Measurements from ENCODE around the gene CREBBP. TPM values are rescaled to one million over a fixed set of nuclear protein-coding genes. Genes with fewer than 3 reads are reported as not detected.
A peak's percentile ranks its signal among the peaks of the same experiment; 100 is the strongest.

The CREBBP gene
- total and polyA plus RNA-seq, 4 donors = 16.0 to 155 (median 36.1) TPM

GRCh38 chr16:3722508-3722907, 158.0 kb downstream of the CREBBP start:
- Histone ChIP-seq H3K4me3 (no peak overlapping the region), H3K9me3 (ENCODE audit: control insufficient read depth in 4 of 4, insufficient read depth in 3 of 4, low read length in 3 of 4) (peaks cover 0 to 2% (median 0%) of the 10 kb centered on the region in 4 donors), H3K36me3 (ENCODE audit: control insufficient read depth in 4 of 4, insufficient read depth in 4 of 4, low read length in 4 of 4) (peaks cover 0 to 6% (median under 1%) of the 10 kb centered on the region in 4 donors), H3K27me3 (ENCODE audit: control insufficient read depth in 3 of 3, insufficient read depth in 3 of 3, low read length in 2 of 3) (no peaks in the 10 kb centered on the region), H3K27ac (ENCODE audit: low read depth in 1 of 2, low read length in 1 of 2) (no peak overlapping the region), H3K4me1 (ENCODE audit: control insufficient read depth in 5 of 5, insufficient read depth in 5 of 5, low read length in 5 of 5) (peaks cover 0 to 8% (median 5%) of the 10 kb centered on the region in 5 donors), H3K9ac (ENCODE audit: insufficient read depth in 1 of 2, low read length in 2 of 2) (no peak overlapping the region)
- WGBS, 2 donors = 89 to 91% methylated on average over 10 of the region's 10 CpGs
- ATAC-seq (ENCODE audit: insufficient read depth, low FRiP score) (no peak), DNase-seq (no peak)
- TF ChIP-seq CTCF (IDR thresholded peaks at IDR 0.05; ENCODE audit: control extremely low read depth, extremely low read depth) = no peak

GRCh38 chr16:3720418-3720817, 160.1 kb downstream of the CREBBP start:
- Histone ChIP-seq H3K27ac (ENCODE audit: low read depth in 1 of 2, low read length in 1 of 2) (no peak overlapping the region), H3K4me1 (ENCODE audit: control insufficient read depth in 5 of 5, insufficient read depth in 5 of 5, low read length in 5 of 5) (peaks cover 2 to 14% (median 6%) of the 10 kb centered on the region in 5 donors), H3K9ac (ENCODE audit: insufficient read depth in 1 of 2, low read length in 2 of 2) (no peak overlapping the region), H3K9me3 (ENCODE audit: control insufficient read depth in 4 of 4, insufficient read depth in 3 of 4, low read length in 3 of 4) (peaks cover 0 to 2% (median 0%) of the 10 kb centered on the region in 4 donors), H3K36me3 (ENCODE audit: control insufficient read depth in 4 of 4, insufficient read depth in 4 of 4, low read length in 4 of 4) (no peaks in the 10 kb centered on the region), H3K27me3 (ENCODE audit: control insufficient read depth in 3 of 3, insufficient read depth in 3 of 3, low read length in 2 of 3) (no peaks in the 10 kb centered on the region), H3K4me3 (no peak overlapping the region)
- 79 to 89% methylated on average over 11 of the region's 11 CpGs for WGBS, 2 donors
- ATAC-seq (ENCODE audit: insufficient read depth, low FRiP score) = no peak
- no peak for TF ChIP-seq CTCF (IDR thresholded peaks at IDR 0.05; ENCODE audit: control extremely low read depth, extremely low read depth)
- DNase-seq = no peak

- Histone ChIP-seq H3K36me3 (ENCODE audit: control insufficient read depth in 4 of 4, insufficient read depth in 4 of 4, low read length in 4 of 4) (peaks cover 0 to 2% (median 0%) of the 10 kb centered on the region in 4 donors), H3K9ac (ENCODE audit: insufficient read depth in 1 of 2, low read length in 2 of 2) (no peak overlapping the region), H3K27me3 (ENCODE audit: control insufficient read depth in 3 of 3, insufficient read depth in 3 of 3, low read length in 2 of 3) (no peaks in the 10 kb centered on the region), H3K27ac (ENCODE audit: low read depth in 1 of 2, low read length in 1 of 2) (no peak overlapping the region), H3K9me3 (ENCODE audit: control insufficient read depth in 4 of 4, insufficient read depth in 3 of 4, low read length in 3 of 4) (peaks cover 0 to 2% (median 0%) of the 10 kb centered on the region in 4 donors), H3K4me1 (ENCODE audit: control insufficient read depth in 5 of 5, insufficient read depth in 5 of 5, low read length in 5 of 5) (peaks cover 3 to 14% (median 6%) of the 10 kb centered on the region in 5 donors), H3K4me3 (no peak overlapping the region)
- TF ChIP-seq CTCF (IDR thresholded peaks at IDR 0.05; ENCODE audit: control extremely low read depth, extremely low read depth) = no peak
- 95% methylated on average over 10 of the region's 10 CpGs for WGBS, 2 donors
- ATAC-seq (ENCODE audit: insufficient read depth, low FRiP score) (no peak), DNase-seq (no peak)
These were observed 161.9 kb downstream of the CREBBP start for GRCh38 chr16:3718628-3719027.

- Histone ChIP-seq H3K4me1 (ENCODE audit: control insufficient read depth in 5 of 5, insufficient read depth in 5 of 5, low read length in 5 of 5) (peaks cover 3 to 14% (median 6%) of the 10 kb centered on the region in 5 donors), H3K9me3 (ENCODE audit: control insufficient read depth in 4 of 4, insufficient read depth in 3 of 4, low read length in 3 of 4) (peaks cover 0 to 2% (median 0%) of the 10 kb centered on the region in 4 donors), H3K27me3 (ENCODE audit: control insufficient read depth in 3 of 3, insufficient read depth in 3 of 3, low read length in 2 of 3) (no peaks in the 10 kb centered on the region), H3K36me3 (ENCODE audit: control insufficient read depth in 4 of 4, insufficient read depth in 4 of 4, low read length in 4 of 4) (peaks cover 0 to 3% (median 0%) of the 10 kb centered on the region in 4 donors), H3K9ac (ENCODE audit: insufficient read depth in 1 of 2, low read length in 2 of 2) (peak overlapping the region; percentile 82 to 89), H3K4me3 (peak overlapping the region; percentile 64), H3K27ac (ENCODE audit: low read depth in 1 of 2, low read length in 1 of 2) (peak overlapping the region; percentile 80 to 89)
- WGBS, 2 donors = 24 to 32% methylated on average over 5 of the region's 5 CpGs
- DNase-seq (no peak), ATAC-seq (ENCODE audit: insufficient read depth, low FRiP score) (no peak)
- no peak for TF ChIP-seq CTCF (IDR thresholded peaks at IDR 0.05; ENCODE audit: control extremely low read depth, extremely low read depth)
These were observed 162.5 kb downstream of the CREBBP start for GRCh38 chr16:3718019-3718391.

Measured in lung (tissue), 12 donors.